Memory B cell (primary cell): ENCODE data around the gene CACNB3.

Experiments used
- ATAC-seq: fragments of 150-1000 bp; cut with Tn5 transposase; 2 replicates; pipeline ENCODE4 v1.10.0; 2021; ENCODE audit warnings: low read depth, mild to moderate bottlenecking, moderate library complexity
- DNase-seq, 2 donors: peaks; one replicate each; pipeline ENCODE4 v3.0.0; 2022; ENCODE audit warnings: low spot score in 2 of 2
- H3K27ac Mint-ChIP-seq: one replicate; pipeline ENCODE4 v1.8.0; 2022; ENCODE audit warnings: mild to moderate bottlenecking, moderate library complexity, mixed read lengths
- H3K27me3 Mint-ChIP-seq: one replicate; pipeline ENCODE4 v1.8.0; 2022; ENCODE audit warnings: mixed read lengths
- H3K36me3 Mint-ChIP-seq: one replicate; pipeline ENCODE4 v1.8.0; 2022; ENCODE audit warnings: mild to moderate bottlenecking, mixed read lengths
- H3K4me1 Mint-ChIP-seq: one replicate; pipeline ENCODE4 v1.8.0; 2022; ENCODE audit warnings: mixed read lengths
- H3K4me3 Mint-ChIP-seq: one replicate; pipeline ENCODE4 v1.8.0; 2022; ENCODE audit warnings: mild to moderate bottlenecking, moderate library complexity, mixed read lengths
- H3K9me3 Mint-ChIP-seq: one replicate; pipeline ENCODE4 v1.8.0; 2022; ENCODE audit warnings: mixed read lengths

CACNB3 gene

GRCh38 chr12:48800971-48801370 lies 17.3 kb upstream of the CACNB3 start:
- no peaks in the 10 kb centered on the region for H3K9me3 Mint-ChIP-seq
- DNase-seq, result no peak

GRCh38 chr12:48803675-48804074 lies 14.6 kb upstream of the CACNB3 start:
- no peak overlapping the region for H3K27ac Mint-ChIP-seq
- no peak for ATAC-seq
- H3K36me3 Mint-ChIP-seq, result no peaks in the 10 kb centered on the region
- H3K4me1 Mint-ChIP-seq, result no peaks in the 10 kb centered on the region
- no peaks in the 10 kb centered on the region for H3K9me3 Mint-ChIP-seq
- H3K27me3 Mint-ChIP-seq, result peaks cover 7% of the 10 kb centered on the region
- no peak overlapping the region for H3K4me3 Mint-ChIP-seq
- DNase-seq, result no peak

More at GRCh38 chr12:48800971-48801370, 17.3 kb upstream of the CACNB3 start:
- ATAC-seq, result no peak
- peaks cover under 1% of the 10 kb centered on the region for H3K4me1 Mint-ChIP-seq
- H3K4me3 Mint-ChIP-seq, result no peak overlapping the region
- no peak overlapping the region for H3K27ac Mint-ChIP-seq
- H3K36me3 Mint-ChIP-seq, result no peaks in the 10 kb centered on the region
- peaks cover 7% of the 10 kb centered on the region for H3K27me3 Mint-ChIP-seq

GRCh38 chr12:48807981-48808380 lies 10.3 kb upstream of the CACNB3 start:
- H3K27ac Mint-ChIP-seq, result no peak overlapping the region
- DNase-seq (no peak), ATAC-seq (no peak)
- H3K4me1 Mint-ChIP-seq, result no peaks in the 10 kb centered on the region
- no peaks in the 10 kb centered on the region for H3K9me3 Mint-ChIP-seq
- H3K27me3 Mint-ChIP-seq, result peaks cover 2% of the 10 kb centered on the region
- H3K36me3 Mint-ChIP-seq, result no peaks in the 10 kb centered on the region
- no peak overlapping the region for H3K4me3 Mint-ChIP-seq

GRCh38 chr12:48810903-48811431 lies 7.3 kb upstream of the CACNB3 start:
- H3K9me3 Mint-ChIP-seq, result no peaks in the 10 kb centered on the region
- no peak overlapping the region for H3K4me3 Mint-ChIP-seq
- ATAC-seq (no peak), DNase-seq (no peak)
- no peak overlapping the region for H3K27ac Mint-ChIP-seq
- peaks cover 3% of the 10 kb centered on the region for H3K27me3 Mint-ChIP-seq
- H3K4me1 Mint-ChIP-seq, result peaks cover 13% of the 10 kb centered on the region
- H3K36me3 Mint-ChIP-seq, result no peaks in the 10 kb centered on the region

- H3K27me3 Mint-ChIP-seq, result peaks cover 7% of the 10 kb centered on the region
- H3K4me3 Mint-ChIP-seq, result no peak overlapping the region
- H3K4me1 Mint-ChIP-seq, result peaks cover 17% of the 10 kb centered on the region
- DNase-seq, result no peak
- no peaks in the 10 kb centered on the region for H3K36me3 Mint-ChIP-seq
- no peak overlapping the region for H3K27ac Mint-ChIP-seq
- no peak for ATAC-seq
- no peaks in the 10 kb centered on the region for H3K9me3 Mint-ChIP-seq
These were observed 6.7 kb upstream of the CACNB3 start for GRCh38 chr12:48811437-48812090.

GRCh38 chr12:48812389-48812788 lies 5.9 kb upstream of the CACNB3 start:
- ATAC-seq, result no peak
- no peak for DNase-seq
- Mint-ChIP-seq H3K27ac (no peak overlapping the region), H3K9me3 (no peaks in the 10 kb centered on the region), H3K36me3 (no peaks in the 10 kb centered on the region), H3K27me3 (peaks cover 12% of the 10 kb centered on the region), H3K4me3 (peak overlapping the region; percentile 27), H3K4me1 (peaks cover 18% of the 10 kb centered on the region)

GRCh38 chr12:48813465-48814261 lies 4.6 kb upstream of the CACNB3 start:
- Mint-ChIP-seq H3K4me3 (peak overlapping the region; percentile 94), H3K27ac (no peak overlapping the region), H3K27me3 (peaks cover 12% of the 10 kb centered on the region), H3K4me1 (peaks cover 25% of the 10 kb centered on the region), H3K9me3 (no peaks in the 10 kb centered on the region), H3K36me3 (no peaks in the 10 kb centered on the region)
- DNase-seq, result no peak
- ATAC-seq, result no peak

GRCh38 chr12:48814262-48815125 lies 3.8 kb upstream of the CACNB3 start:
- peak overlapping the region; percentile 54 for H3K27ac Mint-ChIP-seq
- ATAC-seq (peak; percentile 80), DNase-seq (peak; percentile 82 to 94)
- peak overlapping the region; percentile 94 for H3K4me3 Mint-ChIP-seq
- no peaks in the 10 kb centered on the region for H3K36me3 Mint-ChIP-seq
- no peaks in the 10 kb centered on the region for H3K9me3 Mint-ChIP-seq
- peaks cover 30% of the 10 kb centered on the region for H3K4me1 Mint-ChIP-seq
- peaks cover 12% of the 10 kb centered on the region for H3K27me3 Mint-ChIP-seq

- Mint-ChIP-seq H3K9me3 (no peaks in the 10 kb centered on the region), H3K4me3 (peak overlapping the region; percentile 94), H3K36me3 (no peaks in the 10 kb centered on the region), H3K27me3 (peaks cover 12% of the 10 kb centered on the region), H3K27ac (peak overlapping the region; percentile 54), H3K4me1 (peaks cover 30% of the 10 kb centered on the region)
- peak; percentile 17 for ATAC-seq
- no peak for DNase-seq
These were observed 2.9 kb upstream of the CACNB3 start for GRCh38 chr12:48815126-48816110.

- Mint-ChIP-seq H3K36me3 (no peaks in the 10 kb centered on the region), H3K4me1 (peaks cover 30% of the 10 kb centered on the region), H3K27me3 (peaks cover 12% of the 10 kb centered on the region), H3K9me3 (no peaks in the 10 kb centered on the region), H3K4me3 (peak overlapping the region; percentile 63), H3K27ac (no peak overlapping the region)
- DNase-seq (no peak), ATAC-seq (no peak)
These were observed 2.0 kb upstream of the CACNB3 start for GRCh38 chr12:48816143-48816854.

GRCh38 chr12:48818831-48819590 lies 715 bp downstream of the CACNB3 start:
- H3K9me3 Mint-ChIP-seq, result no peaks in the 10 kb centered on the region
- H3K4me3 Mint-ChIP-seq, result peak overlapping the region; percentile 91
- peaks cover 12% of the 10 kb centered on the region for H3K27me3 Mint-ChIP-seq
- H3K4me1 Mint-ChIP-seq, result peaks cover 26% of the 10 kb centered on the region
- ATAC-seq, result no peak
- no peak for DNase-seq
- H3K36me3 Mint-ChIP-seq, result no peaks in the 10 kb centered on the region
- no peak overlapping the region for H3K27ac Mint-ChIP-seq
